IMR-90 (cell line): ENCODE data around the gene DPF3. TPM values are rescaled to one million over a fixed set of nuclear protein-coding genes. Genes with fewer than 3 reads are reported as not detected.

Experiments
- ATAC-seq: fragments of 200-7000 bp; cut with Tn5 transposase; 2 replicates; pipeline ENCODE4 v1.9.1; 2020; ENCODE audit warnings: low read depth, mild to moderate bottlenecking, moderate library complexity
- BruUV-seq: library from RNA; stranded (reverse); fragments of 400-500 nt; replicated peaks from 2 replicates; lab custom pipeline; 2021; lab: Mats Ljungman, UMichigan
- CTCF ChIA-PET: fragments of 300-600 bp; formaldehyde crosslinking; extraction: SDS; loops from one replicate; lab custom pipeline; 2021; ENCODE audit warnings: antibody characterized with exemption; lab: Yijun Ruan, JAX
- POLR2A ChIA-PET: fragments of 300-600 bp; sonication (Branson Sonifier 250); formaldehyde crosslinking; loops from one replicate; lab custom pipeline; 2022; ENCODE audit warnings: antibody characterized with exemption; ENCODE audit not compliant: unreplicated experiment; lab: Charles Lee
- DNase-seq: peaks from one replicate; pipeline ENCODE4 v3.0.0; 2013
- H2AFZ ChIP-seq: replicated peaks from 2 replicates; pipeline ENCODE3; 2013; ENCODE audit warnings: low read length, mild to moderate bottlenecking; ENCODE audit not compliant: poor library complexity
- H2AK5ac ChIP-seq: 2 replicates; pipeline ENCODE4 v1.6.1; 2013; ENCODE audit warnings: low read depth, low read length, inconsistent platforms
- H2AK9ac ChIP-seq: replicated peaks from 2 replicates; pipeline ENCODE3; 2013; ENCODE audit warnings: mild to moderate bottlenecking, low read depth, low read length, moderate library complexity; ENCODE audit not compliant: poor library complexity
- H2BK120ac ChIP-seq: 2 replicates; pipeline ENCODE4 v1.6.1; 2013; ENCODE audit warnings: low read depth, low read length, inconsistent platforms
- H2BK15ac ChIP-seq: 3 replicates; pipeline ENCODE4 v1.6.1; 2013; ENCODE audit warnings: low read depth, low read length, inconsistent platforms
- H2BK20ac ChIP-seq: 2 replicates; pipeline ENCODE4 v1.6.1; 2013; ENCODE audit warnings: low read depth, mild to moderate bottlenecking, inconsistent platforms, low read length, moderate library complexity
- H2BK5ac ChIP-seq: 2 replicates; pipeline ENCODE4 v1.6.1; 2013; ENCODE audit warnings: mild to moderate bottlenecking, low read depth, low read length, inconsistent platforms; ENCODE audit not compliant: poor library complexity, severe bottlenecking
- H3K14ac ChIP-seq: replicated peaks from 2 replicates; pipeline ENCODE4 v1.6.1; 2013; ENCODE audit warnings: low read depth, low read length, inconsistent platforms
- H3K18ac ChIP-seq: 2 replicates; pipeline ENCODE4 v1.6.1; 2013; ENCODE audit warnings: low read depth, low read length, control low read depth
- H3K23ac ChIP-seq: 2 replicates; pipeline ENCODE4 v1.6.1; 2013; ENCODE audit warnings: low read depth, low read length, inconsistent platforms
- H3K27ac ChIP-seq: 2 replicates; pipeline ENCODE4 v1.5.1; 2013; ENCODE audit warnings: mild to moderate bottlenecking, control low read depth, low read length; ENCODE audit not compliant: insufficient read depth
- H3K27me3 ChIP-seq: 2 replicates; pipeline ENCODE4 v1.6.1; 2013; ENCODE audit warnings: low read length; ENCODE audit not compliant: control insufficient read depth, insufficient read depth
- H3K36me3 ChIP-seq: 2 replicates; pipeline ENCODE4 v1.6.1; 2013; ENCODE audit warnings: low read length, mixed read lengths; ENCODE audit not compliant: control insufficient read depth, insufficient read depth
- H3K4ac ChIP-seq: 2 replicates; pipeline ENCODE4 v1.6.1; 2013; ENCODE audit warnings: low read depth, low read length, inconsistent platforms
- H3K4me1 ChIP-seq: 2 replicates; pipeline ENCODE4 v1.6.1; 2013; ENCODE audit warnings: low read length, mixed read lengths; ENCODE audit not compliant: control insufficient read depth, insufficient read depth
- H3K4me2 ChIP-seq: 2 replicates; pipeline ENCODE4 v1.6.1; 2013; ENCODE audit warnings: low read depth, mild to moderate bottlenecking, control low read depth, low read length, moderate library complexity
- H3K4me3 ChIP-seq: 2 replicates; pipeline ENCODE4 v1.5.1; 2013; ENCODE audit warnings: low read depth, mild to moderate bottlenecking, control low read depth, low read length, moderate library complexity; ENCODE audit not compliant: insufficient read depth
- H3K56ac ChIP-seq: 2 replicates; pipeline ENCODE4 v1.6.1; 2013; ENCODE audit warnings: low read length, inconsistent platforms; ENCODE audit not compliant: insufficient read depth; ENCODE audit errors: extremely low read depth
- H3K79me1 ChIP-seq, 2 experiments: 2 replicates each; pipeline ENCODE4 v1.6.1; 2013; ENCODE audit warnings: low read length in 2 of 2, inconsistent platforms in 1 of 2, low read depth in 1 of 2
- H3K9ac ChIP-seq: 2 replicates; pipeline ENCODE4 v1.6.1; 2013; ENCODE audit warnings: low read depth, low read length, control low read depth
- H3K9me1 ChIP-seq: 2 replicates; pipeline ENCODE4 v1.6.1; 2013; ENCODE audit warnings: low read length, inconsistent platforms; ENCODE audit not compliant: insufficient read depth
- H3K9me3 ChIP-seq: 2 replicates; pipeline ENCODE4 v1.6.1; 2013; ENCODE audit warnings: low read length; ENCODE audit not compliant: control insufficient read depth, insufficient read depth
- H4K20me1 ChIP-seq: 2 replicates; pipeline ENCODE4 v1.6.1; 2013; ENCODE audit warnings: low read length, inconsistent platforms; ENCODE audit not compliant: insufficient read depth
- H4K5ac ChIP-seq: 2 replicates; pipeline ENCODE4 v1.6.1; 2013; ENCODE audit warnings: mild to moderate bottlenecking, low read depth, low read length, control low read depth
- H4K8ac ChIP-seq, 2 experiments: 2 replicates each; pipeline ENCODE4 v1.6.1; 2013; ENCODE audit warnings: low read depth in 2 of 2, low read length in 2 of 2, control low read depth in 1 of 2, inconsistent platforms in 1 of 2
- H4K91ac ChIP-seq: 2 replicates; pipeline ENCODE4 v1.6.1; 2013; ENCODE audit warnings: low read depth, low read length, inconsistent platforms; ENCODE audit not compliant: insufficient read depth
- BHLHE40 ChIP-seq: fragments of 150-350 bp; IDR thresholded peaks from 2 replicates; pipeline ENCODE4 v1.6.1; 2016; ENCODE audit warnings: mild to moderate bottlenecking, low read depth, low read length
- NFE2L2 ChIP-seq: fragments of 150-350 bp; IDR thresholded peaks from 2 replicates; pipeline ENCODE4 v1.6.1; 2016; ENCODE audit warnings: low read depth, mild to moderate bottlenecking, low read length
- whole genome bisulfite sequencing, 2 experiments: methylation state at CpG; one replicate each; pipeline versions ENCODE4 v1.1.5 to v1.1.7; 2013; ENCODE audit warnings: missing lambda C conversion rate in 2 of 2; ENCODE audit not compliant: insufficient read length in 1 of 2; ENCODE audit errors: extremely low coverage in 2 of 2; 5-methylcytosine and 5-hydroxymethylcytosine counted together
- dilution Hi-C: fragments of 300-500 bp; cut with HindIII; formaldehyde crosslinking; loops from one replicate; pipeline ENCODE4 v1.14.3; 2018; ENCODE audit warnings: low sequenced_read_pairs; ENCODE audit not compliant: unreplicated experiment
- in situ Hi-C: fragments of 300-500 bp; cut with MboI; formaldehyde crosslinking; loops from 3 replicates; pipeline ENCODE4 v1.14.3; 2019; ENCODE audit warnings: low sequenced_read_pairs, inconsistent platforms, mixed read lengths
- intact Hi-C: fragments of 100-400 bp; cut with micrococcal nuclease; formaldehyde crosslinking; loops from 2 replicates; pipeline ENCODE4 v1.10.0; 2022
- polyA plus RNA-seq, 3 experiments: library from polyadenylated mRNA; depleted of rRNA; stranded (reverse); fragments of >200 nt; gene quantifications; 2 replicates each; pipeline ENCODE4 v1.2.3, GENCODE V29; 2012; ENCODE audit warnings: low replicate concordance in 1 of 3
- total RNA-seq: library from RNA; depleted of rRNA; stranded (reverse); fragments of >200 nt; gene quantifications from 2 replicates; pipeline ENCODE4 v1.2.3, GENCODE V29; 2012
- TF ChIP-seq, protein P1 (sequence below): conservative IDR thresholded peaks from 2 replicates; pipeline ENCODE4 v1.5.1; 2012; ENCODE audit warnings: mild to moderate bottlenecking, low read depth, low read length, improper control_type of control experiment

Gene DPF3
- total and polyA plus RNA-seq, 2 of the 4 experiments (the other 2 are of a cell fraction) = 30.5 to 32.8 TPM

DNA sequence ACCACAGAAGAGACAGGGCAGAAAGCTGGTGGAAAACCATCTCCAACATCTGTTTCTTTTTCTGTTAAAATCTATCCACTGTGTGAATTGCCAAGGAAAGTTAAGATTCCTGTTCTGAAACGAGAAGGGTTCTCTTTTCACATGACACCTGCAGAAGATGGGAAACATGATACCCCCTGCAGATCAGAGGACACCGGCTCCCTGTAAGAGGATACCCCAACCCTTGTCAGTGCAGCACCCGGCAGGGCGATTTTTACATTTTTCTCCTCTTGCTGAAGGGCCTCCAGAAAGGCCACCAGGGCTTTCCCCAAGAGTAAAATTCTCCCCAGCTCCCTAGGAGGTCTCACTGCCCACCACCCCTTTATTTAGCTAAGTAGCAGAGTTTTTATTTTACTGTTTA lies 48.2 kb downstream of the DPF3 start:
- Histone ChIP-seq H2BK120ac (no peak overlapping the region), H3K14ac (no peak overlapping the region), H2BK20ac (no peak overlapping the region), H3K36me3 (no peaks in the 10 kb centered on the region), H3K27ac (no peak overlapping the region), H2BK15ac (no peak overlapping the region), H4K91ac (no peak overlapping the region), H3K9me1 (peaks cover 9% of the 10 kb centered on the region; the same call in 1 of the 2 replicates), H2BK5ac (no peak overlapping the region), H3K18ac (no peak overlapping the region), H3K4me3 (no peak overlapping the region), H3K79me1 (peaks cover 52 to 66% of the 10 kb centered on the region in 2 experiments), H4K5ac (no peak overlapping the region), H3K4me2 (no peak overlapping the region), H3K27me3 (no peaks in the 10 kb centered on the region), H3K9me3 (no peaks in the 10 kb centered on the region), H3K56ac (no peak overlapping the region), H3K9ac (no peak overlapping the region), H2AK9ac (no peak overlapping the region), H3K4me1 (no peaks in the 10 kb centered on the region), H3K23ac (no peak overlapping the region), H4K8ac (no peak overlapping the region), H2AK5ac (no peak overlapping the region), H3K4ac (no peak overlapping the region), H4K20me1 (peaks cover 10% of the 10 kb centered on the region), H2AFZ (no peak overlapping the region)
- no peak for TF ChIP-seq BHLHE40
- no peak for TF ChIP-seq NFE2L2
- TF ChIP-seq, protein P1, sequence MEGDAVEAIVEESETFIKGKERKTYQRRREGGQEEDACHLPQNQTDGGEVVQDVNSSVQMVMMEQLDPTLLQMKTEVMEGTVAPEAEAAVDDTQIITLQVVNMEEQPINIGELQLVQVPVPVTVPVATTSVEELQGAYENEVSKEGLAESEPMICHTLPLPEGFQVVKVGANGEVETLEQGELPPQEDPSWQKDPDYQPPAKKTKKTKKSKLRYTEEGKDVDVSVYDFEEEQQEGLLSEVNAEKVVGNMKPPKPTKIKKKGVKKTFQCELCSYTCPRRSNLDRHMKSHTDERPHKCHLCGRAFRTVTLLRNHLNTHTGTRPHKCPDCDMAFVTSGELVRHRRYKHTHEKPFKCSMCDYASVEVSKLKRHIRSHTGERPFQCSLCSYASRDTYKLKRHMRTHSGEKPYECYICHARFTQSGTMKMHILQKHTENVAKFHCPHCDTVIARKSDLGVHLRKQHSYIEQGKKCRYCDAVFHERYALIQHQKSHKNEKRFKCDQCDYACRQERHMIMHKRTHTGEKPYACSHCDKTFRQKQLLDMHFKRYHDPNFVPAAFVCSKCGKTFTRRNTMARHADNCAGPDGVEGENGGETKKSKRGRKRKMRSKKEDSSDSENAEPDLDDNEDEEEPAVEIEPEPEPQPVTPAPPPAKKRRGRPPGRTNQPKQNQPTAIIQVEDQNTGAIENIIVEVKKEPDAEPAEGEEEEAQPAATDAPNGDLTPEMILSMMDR = no peak
- ChIA-PET CTCF (no interaction called here), POLR2A (no interaction called here)
- 20% methylated on average over 1 of the region's 4 CpGs; no CpG with 5 or more reads in 1 of the 2 experiments for whole genome bisulfite sequencing, 2 experiments
- intact Hi-C loops = no loop called here
- DNase-seq (no peak), ATAC-seq (no peak)
- dilution Hi-C loops = no loop called here
- in situ Hi-C loops = no loop called here
- BruUV-seq = no TSS peak
